OCI-LY7 (cell line): ENCODE data around the gene CHTF8.

Source experiments
- CTCF ChIP-seq: fragments of 200-600 bp; sonication (generic); conservative IDR thresholded peaks from 2 replicates; pipeline ENCODE4 v1.5.1; 2014; ENCODE audit warnings: mild to moderate bottlenecking, antibody characterized with exemption, low read length, moderate library complexity, mixed read lengths
- EZH2phosphoT487 ChIP-seq: fragments of 200-600 bp; sonication (generic); IDR thresholded peaks from 2 replicates; pipeline ENCODE4 v1.6.1; 2018; ENCODE audit warnings: low read depth, borderline replicate concordance, mild to moderate bottlenecking, mixed run types, antibody characterized with exemption, low read length, moderate library complexity, mixed read lengths

- TF ChIP-seq CTCF (no peak), EZH2phosphoT487 (no peak)
These were observed 32.2 kb downstream of the CHTF8 start for GRCh38 chr16:69100071-69100691.
